Stimulated activated CD8-positive, alpha-beta memory T cell treated with anti-CD3 and anti-CD28 coated beads, Interleukin-2, amount 100 ng/mL, for 1 hour (primary cell): Measurements from ENCODE around the gene RBFA.

Experiments
- DNase-seq, 2 donors: peaks; one replicate each; pipeline ENCODE4 v3.0.0-alpha.2; 2020; ENCODE audit warnings: low read depth in 2 of 2

RBFA gene

GRCh38 chr18:80074183-80074582, 39.9 kb downstream of the RBFA start:
- no peak for DNase-seq

GRCh38 chr18:80074697-80075096, 40.5 kb downstream of the RBFA start:
- no peak for DNase-seq

- no peak for DNase-seq
Observed at GRCh38 chr18:80075940-80076339, 41.7 kb downstream of the RBFA start.

GRCh38 chr18:80076379-80076778, 42.1 kb downstream of the RBFA start:
- DNase-seq = no peak

GRCh38 chr18:80077873-80078272, 43.6 kb downstream of the RBFA start:
- no peak for DNase-seq
